Superior temporal gyrus (tissue), 1 donor: ENCODE data around the gene CLMN.
"Not testable (repeated sequence)": the region's sequence is repeated elsewhere in the genome, so short reads cannot be mapped to it uniquely, and the experiment has no call there.

Experiments
- DNase-seq: peaks from one replicate; pipeline ENCODE4 v3.0.0-alpha.2; 2016; ENCODE audit errors: extremely low spot score

CLMN gene

DNA sequence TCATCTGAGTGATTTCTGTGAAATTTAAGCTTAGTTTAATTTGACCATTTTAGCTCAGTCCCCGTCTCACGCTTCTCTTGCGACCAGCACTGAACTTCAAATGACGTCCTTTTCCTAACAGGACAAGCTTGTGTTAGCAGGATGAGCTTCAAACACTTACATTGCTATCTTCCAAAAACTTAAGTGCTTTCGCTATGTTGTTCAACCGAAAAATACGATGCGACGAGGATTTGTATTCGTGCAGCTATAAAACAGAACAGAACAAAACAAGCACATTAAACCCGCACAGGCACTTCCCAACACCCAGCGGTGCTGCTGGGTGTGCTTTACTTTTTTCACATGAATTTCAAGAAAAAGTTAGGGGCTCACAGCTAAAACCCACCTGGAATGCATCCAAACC lies 98.2 kb downstream of the CLMN start:
- DNase-seq = no peak

- DNase-seq = no peak
Observed at GRCh38 chr14:95220663-95221231, 99.0 kb downstream of the CLMN start.

DNA sequence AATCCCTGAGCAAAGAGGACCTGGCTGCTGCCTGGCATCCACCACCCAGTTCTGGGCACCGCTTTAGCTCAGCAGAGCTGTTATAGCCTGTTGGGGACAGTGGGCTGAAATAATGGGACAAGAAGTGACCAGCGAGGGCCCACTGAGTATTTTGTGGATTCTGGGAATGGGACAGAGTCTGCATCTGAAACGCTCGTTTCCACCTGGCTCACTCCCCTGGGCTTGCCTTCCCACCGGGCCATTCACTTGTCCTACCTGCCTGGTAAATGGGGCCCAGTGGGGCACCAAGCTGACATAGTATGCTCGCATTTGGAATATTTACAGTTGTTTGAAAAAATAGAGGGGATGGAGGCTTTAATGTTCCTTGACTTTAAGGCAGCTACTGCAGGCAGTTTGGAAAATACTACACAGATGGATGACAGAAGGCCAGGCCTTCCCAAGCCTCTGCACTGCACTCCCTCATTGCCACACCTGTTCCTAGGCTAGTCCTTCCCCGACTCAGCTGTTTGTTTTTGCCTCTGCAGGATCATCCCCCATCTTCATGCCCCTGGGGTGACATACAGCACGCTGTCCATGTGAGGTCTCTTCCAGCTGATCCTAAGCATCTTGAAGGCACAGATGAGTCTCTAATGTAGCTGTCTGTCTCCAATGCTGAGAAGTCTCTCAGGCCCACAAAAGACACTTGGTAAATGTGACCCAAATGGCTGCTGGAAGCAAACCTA lies 101.1 kb downstream of the CLMN start:
- no peak for DNase-seq

DNA sequence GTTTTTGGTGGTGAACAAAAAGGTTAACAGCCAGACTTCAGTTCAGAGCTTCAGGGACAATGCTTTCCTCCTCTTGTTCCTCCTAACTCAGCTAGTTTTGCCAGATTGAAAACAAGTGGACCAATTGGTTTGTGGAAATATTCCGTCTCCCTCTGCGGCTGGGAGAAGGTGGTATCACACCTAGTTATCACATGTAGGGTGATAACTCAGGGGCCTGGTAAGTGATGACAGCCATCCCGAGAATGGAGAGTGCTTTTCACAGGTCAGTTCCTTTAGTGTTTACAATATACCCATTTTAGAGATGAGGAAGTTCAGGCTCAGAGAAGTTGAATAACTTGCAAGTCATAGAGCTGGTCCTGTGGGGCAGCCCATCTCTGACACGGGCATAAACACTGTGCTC lies 101.7 kb downstream of the CLMN start:
- no peak for DNase-seq

GRCh38 chr14:95217391-95217900 lies 102.3 kb downstream of the CLMN start:
- DNase-seq = no peak

GRCh38 chr14:95216008-95216407 lies 103.7 kb downstream of the CLMN start:
- no peak for DNase-seq

GRCh38 chr14:95215094-95215725 lies 104.5 kb downstream of the CLMN start:
- no peak for DNase-seq

DNA sequence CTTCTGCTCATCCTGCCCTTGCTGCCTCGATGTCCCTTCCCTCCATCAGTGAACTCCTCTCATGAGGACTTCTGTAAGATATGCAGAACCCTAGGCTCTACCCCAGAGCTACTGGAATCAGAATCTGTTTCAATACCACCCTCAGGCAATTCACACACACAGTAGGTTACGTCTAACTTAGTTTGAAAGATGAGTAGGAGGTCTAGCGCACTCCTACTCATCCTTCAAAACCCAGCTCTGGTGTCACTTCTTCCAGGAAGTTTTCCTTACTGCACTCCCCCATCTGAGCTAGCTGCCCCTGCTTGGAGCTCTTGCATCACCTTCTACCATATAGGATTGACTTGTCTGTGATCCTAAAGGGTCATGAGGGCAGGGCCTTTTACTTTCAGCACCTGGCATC lies 105.9 kb downstream of the CLMN start:
- DNase-seq = no peak

DNA sequence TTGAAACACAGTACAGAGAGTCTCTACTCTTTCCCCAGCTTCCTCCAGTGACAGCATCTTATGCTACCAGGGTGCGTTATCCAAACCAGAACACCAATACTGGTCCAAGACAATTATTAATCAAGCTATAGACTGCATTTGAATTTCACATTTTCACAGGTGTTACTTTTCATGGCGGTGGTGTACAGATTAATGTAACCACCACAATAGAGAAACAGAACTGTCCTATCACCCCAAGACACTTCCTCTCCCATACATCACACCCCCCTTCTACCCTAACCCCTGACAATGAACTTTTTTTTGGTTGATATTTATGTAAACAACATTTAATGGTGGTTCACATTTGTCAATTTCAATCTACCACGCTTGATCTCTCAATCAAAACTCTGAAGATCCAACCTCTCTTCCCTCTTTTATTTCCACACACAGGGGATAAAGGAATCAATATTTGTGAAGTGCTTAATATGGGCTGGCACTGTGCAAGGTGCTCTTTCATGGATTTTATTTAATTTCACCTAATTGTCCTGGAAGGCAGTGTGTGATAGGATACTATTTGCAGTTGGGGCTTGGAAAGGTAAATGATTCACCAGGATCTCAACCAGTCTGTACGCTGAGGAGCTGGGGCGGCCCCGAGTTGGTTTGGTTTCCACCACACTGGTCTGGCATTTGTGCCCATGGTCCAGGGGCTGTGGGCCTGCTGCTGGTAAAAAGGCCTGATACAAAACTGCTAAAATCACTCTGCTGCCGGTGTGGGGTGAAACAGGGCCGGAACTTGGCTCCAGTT lies 107.8 kb downstream of the CLMN start:
- no peak for DNase-seq

DNA sequence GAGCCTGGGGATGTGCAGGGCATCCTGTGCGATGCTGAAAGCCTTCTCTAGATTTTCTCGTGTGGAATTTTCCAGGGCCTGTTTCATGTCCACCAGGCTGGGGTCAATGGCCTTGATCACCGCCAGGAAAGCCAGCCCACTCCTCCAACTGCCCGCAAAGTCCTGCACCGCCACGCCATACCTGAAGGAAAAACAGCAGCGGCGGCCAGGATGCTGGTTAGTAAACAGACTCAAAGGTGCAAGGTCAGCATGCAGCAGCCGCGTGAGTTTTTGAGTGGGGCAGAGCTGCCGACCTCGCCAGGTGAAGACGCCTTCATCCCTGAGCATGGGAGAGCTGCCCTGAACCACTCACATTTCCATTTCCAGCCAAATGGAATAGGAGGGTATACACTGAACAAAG lies 109.0 kb downstream of the CLMN start:
- no peak for DNase-seq

DNA sequence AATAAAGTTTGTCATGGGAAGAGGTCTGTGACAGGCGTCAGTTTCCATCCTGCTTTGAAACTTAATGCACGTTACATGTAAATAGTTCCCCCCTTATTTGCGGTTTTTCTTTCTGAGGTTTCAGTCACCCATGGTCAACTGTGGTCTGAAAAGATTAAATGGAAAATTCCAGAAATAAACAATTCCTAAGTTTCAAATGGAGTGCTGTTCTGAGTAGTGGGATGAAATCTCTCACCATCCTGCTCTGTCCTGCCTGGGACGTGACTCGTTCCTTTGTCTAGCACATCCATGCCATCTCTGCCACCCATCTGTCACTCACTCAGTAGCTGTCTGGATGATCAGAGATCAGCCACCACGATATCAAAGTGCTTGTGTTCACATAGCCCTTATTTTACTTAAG lies 111.1 kb downstream of the CLMN start:
- DNase-seq = no peak

GRCh38 chr14:95207475-95208233 lies 112.1 kb downstream of the CLMN start:
- DNase-seq = no peak

DNA sequence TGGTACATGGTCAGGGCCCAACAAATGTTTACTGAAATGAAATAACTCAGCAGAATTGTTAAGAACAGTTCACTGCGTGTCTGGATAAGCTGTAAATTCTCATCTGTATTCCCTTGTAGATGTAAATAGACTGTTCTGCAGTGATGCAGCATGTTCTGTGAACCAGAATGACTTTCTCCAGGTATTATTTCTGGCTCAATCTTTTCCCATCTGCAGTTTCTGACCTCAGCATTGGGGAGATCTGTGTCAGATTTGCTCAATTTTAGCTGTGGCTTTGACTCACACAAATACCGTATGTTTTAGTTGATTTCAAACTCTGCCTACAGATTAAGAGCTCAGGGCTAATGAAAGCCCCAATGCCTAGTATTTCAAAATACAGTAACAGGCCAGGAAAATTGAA lies 113.2 kb downstream of the CLMN start:
- DNase-seq = no peak

DNA sequence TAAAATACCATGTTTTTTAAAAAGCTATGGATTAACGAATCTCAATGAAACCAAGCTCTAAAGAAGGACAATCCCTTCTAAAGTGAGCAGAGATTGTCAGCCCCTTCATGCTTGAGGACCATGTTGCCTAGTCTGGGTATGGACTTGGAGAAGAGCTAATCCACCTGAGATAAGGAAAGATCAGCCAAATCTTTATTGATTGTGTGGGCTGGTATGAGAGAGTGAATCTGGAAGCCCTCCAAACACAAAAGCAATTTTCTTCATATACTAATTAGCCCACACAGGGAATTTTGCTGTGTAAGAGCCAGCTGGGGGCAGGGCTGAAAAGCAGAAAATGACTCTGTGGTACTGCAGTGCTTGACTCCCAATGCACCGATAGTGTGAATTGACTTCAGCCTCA lies 115.0 kb downstream of the CLMN start:
- DNase-seq = no peak

- not testable (repeated sequence) for DNase-seq
Observed at GRCh38 chr14:95201745-95202144, 118.0 kb downstream of the CLMN start.

DNA sequence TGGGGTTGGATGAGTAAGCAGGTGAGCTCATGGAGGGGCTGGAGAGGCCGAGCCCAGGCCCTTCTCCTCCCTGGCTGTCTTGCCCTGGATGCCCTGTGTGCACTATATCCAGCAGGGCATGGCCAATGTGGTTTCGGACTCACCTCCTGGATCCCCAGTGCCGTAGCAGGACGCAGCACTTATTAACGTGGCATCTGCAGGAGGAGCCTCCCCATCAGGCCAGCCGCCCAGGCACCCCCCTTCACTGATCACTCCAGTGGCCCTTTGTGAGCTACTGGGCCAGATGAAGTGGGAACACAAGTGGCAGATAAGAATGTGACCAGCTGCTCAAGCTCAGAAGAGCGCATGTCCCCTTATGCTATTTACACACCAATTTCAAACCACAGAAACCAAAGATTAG lies 119.3 kb downstream of the CLMN start:
- no peak for DNase-seq

GRCh38 chr14:95199298-95199983 lies 120.3 kb downstream of the CLMN start:
- no peak for DNase-seq

- DNase-seq = no peak
Observed at GRCh38 chr14:95198320-95198719, 121.4 kb downstream of the CLMN start.

DNA sequence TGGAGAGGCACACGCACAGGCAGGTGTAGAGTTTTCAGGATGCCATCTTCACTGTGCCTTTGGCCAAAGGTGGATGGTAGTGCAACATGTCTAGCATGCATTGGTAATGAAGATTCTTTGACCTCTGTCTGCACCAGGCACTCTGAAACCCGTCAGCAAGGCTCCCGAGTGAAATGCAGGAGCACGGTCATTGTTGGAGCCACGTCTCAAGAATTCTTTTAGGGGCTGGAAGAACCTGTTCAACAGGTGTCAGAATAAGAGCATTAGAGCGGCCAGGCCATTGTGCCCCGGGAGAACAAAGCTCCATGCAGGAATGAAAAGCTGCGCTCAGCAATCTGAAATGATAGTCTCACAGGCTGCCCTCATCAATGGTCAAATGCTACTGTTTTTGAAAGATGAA lies 122.2 kb downstream of the CLMN start:
- DNase-seq = no peak

GRCh38 chr14:95196826-95197545 lies 122.7 kb downstream of the CLMN start:
- no peak for DNase-seq
